ENCODE measurements around the gene DNAJC30. TPM values are rescaled to one million over a fixed set of nuclear protein-coding genes. Genes with fewer than 3 reads are reported as not detected.

DNAJC30 gene
- total and polyA plus RNA-seq, 2 experiments from 2014 or later: 2.8 to 5.6 TPM

GRCh38 chr7:73702665-73703064, 19.4 kb upstream of the DNAJC30 start:
- H3K27me3 Mint-ChIP-seq (ENCODE audit: insufficient read depth, low read depth, poor library complexity): peaks cover 23% of the 10 kb centered on the region
- ATAC-seq (no peak), DNase-seq (ENCODE audit: low spot score) (no peak)
- Histone ChIP-seq H4K20me1 (replicated peaks; ENCODE audit: insufficient read depth) (no peaks in the 10 kb centered on the region), H3K27ac (ENCODE audit: low read depth) (no peak overlapping the region), H3K36me3 (ENCODE audit: insufficient read depth) (peaks cover 7% of the 10 kb centered on the region), H3K79me2 (replicated peaks; ENCODE audit: insufficient read depth) (no peaks in the 10 kb centered on the region), H2AFZ (no peak overlapping the region), H3F3A (replicated peaks; ENCODE audit: low read depth) (0 out of 2 replicates have a peak, but pooled peaks cover 8% of the 10 kb centered on the region), H3K4me3 (no peak overlapping the region), H3K9me2 (ENCODE audit: insufficient read depth) (no peaks in the 10 kb centered on the region), H3K4me2 (no peak overlapping the region), H3K4me1 (ENCODE audit: insufficient read depth) (peaks cover 15% of the 10 kb centered on the region), H3K27me3 (ENCODE audit: insufficient read depth) (no peaks in the 10 kb centered on the region)
- peaks cover 33% of the 10 kb centered on the region for H3K4me1 Mint-ChIP-seq
- no peak overlapping the region for H3K27ac Mint-ChIP-seq
- no peak overlapping the region; the same call in 2 of the 3 replicates for H3K4me3 Mint-ChIP-seq
- H3K9me3 Mint-ChIP-seq: no peaks in the 10 kb centered on the region; the same call in 2 of the 3 replicates
- H3K36me3 Mint-ChIP-seq (ENCODE audit: low read depth): peaks cover 24% of the 10 kb centered on the region
- TF ChIP-seq, protein P1, sequence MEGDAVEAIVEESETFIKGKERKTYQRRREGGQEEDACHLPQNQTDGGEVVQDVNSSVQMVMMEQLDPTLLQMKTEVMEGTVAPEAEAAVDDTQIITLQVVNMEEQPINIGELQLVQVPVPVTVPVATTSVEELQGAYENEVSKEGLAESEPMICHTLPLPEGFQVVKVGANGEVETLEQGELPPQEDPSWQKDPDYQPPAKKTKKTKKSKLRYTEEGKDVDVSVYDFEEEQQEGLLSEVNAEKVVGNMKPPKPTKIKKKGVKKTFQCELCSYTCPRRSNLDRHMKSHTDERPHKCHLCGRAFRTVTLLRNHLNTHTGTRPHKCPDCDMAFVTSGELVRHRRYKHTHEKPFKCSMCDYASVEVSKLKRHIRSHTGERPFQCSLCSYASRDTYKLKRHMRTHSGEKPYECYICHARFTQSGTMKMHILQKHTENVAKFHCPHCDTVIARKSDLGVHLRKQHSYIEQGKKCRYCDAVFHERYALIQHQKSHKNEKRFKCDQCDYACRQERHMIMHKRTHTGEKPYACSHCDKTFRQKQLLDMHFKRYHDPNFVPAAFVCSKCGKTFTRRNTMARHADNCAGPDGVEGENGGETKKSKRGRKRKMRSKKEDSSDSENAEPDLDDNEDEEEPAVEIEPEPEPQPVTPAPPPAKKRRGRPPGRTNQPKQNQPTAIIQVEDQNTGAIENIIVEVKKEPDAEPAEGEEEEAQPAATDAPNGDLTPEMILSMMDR (conservative IDR thresholded peaks at IDR 0.05; ENCODE audit: low read depth in 2 of 2): no peak
- TF ChIP-seq STAT1 (IDR thresholded peaks at IDR 0.05; ENCODE audit: unreplicated experiment) (no peak), EZH2phosphoT487 (IDR thresholded peaks at IDR 0.05; ENCODE audit: unreplicated experiment) (no peak), POLR2AphosphoS5 (IDR thresholded peaks at IDR 0.05; ENCODE audit: low read depth) (no peak)
- TF ChIP-seq, protein P2, sequence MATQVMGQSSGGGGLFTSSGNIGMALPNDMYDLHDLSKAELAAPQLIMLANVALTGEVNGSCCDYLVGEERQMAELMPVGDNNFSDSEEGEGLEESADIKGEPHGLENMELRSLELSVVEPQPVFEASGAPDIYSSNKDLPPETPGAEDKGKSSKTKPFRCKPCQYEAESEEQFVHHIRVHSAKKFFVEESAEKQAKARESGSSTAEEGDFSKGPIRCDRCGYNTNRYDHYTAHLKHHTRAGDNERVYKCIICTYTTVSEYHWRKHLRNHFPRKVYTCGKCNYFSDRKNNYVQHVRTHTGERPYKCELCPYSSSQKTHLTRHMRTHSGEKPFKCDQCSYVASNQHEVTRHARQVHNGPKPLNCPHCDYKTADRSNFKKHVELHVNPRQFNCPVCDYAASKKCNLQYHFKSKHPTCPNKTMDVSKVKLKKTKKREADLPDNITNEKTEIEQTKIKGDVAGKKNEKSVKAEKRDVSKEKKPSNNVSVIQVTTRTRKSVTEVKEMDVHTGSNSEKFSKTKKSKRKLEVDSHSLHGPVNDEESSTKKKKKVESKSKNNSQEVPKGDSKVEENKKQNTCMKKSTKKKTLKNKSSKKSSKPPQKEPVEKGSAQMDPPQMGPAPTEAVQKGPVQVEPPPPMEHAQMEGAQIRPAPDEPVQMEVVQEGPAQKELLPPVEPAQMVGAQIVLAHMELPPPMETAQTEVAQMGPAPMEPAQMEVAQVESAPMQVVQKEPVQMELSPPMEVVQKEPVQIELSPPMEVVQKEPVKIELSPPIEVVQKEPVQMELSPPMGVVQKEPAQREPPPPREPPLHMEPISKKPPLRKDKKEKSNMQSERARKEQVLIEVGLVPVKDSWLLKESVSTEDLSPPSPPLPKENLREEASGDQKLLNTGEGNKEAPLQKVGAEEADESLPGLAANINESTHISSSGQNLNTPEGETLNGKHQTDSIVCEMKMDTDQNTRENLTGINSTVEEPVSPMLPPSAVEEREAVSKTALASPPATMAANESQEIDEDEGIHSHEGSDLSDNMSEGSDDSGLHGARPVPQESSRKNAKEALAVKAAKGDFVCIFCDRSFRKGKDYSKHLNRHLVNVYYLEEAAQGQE (IDR thresholded peaks at IDR 0.05; ENCODE audit: unreplicated experiment): no peak
- TF ChIP-seq, protein P3, sequence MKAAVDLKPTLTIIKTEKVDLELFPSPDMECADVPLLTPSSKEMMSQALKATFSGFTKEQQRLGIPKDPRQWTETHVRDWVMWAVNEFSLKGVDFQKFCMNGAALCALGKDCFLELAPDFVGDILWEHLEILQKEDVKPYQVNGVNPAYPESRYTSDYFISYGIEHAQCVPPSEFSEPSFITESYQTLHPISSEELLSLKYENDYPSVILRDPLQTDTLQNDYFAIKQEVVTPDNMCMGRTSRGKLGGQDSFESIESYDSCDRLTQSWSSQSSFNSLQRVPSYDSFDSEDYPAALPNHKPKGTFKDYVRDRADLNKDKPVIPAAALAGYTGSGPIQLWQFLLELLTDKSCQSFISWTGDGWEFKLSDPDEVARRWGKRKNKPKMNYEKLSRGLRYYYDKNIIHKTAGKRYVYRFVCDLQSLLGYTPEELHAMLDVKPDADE (IDR thresholded peaks at IDR 0.05): no peak

GRCh38 chr7:73702226-73702625, 19.0 kb upstream of the DNAJC30 start:
- H3K36me3 ChIP-seq (ENCODE audit: insufficient read depth): peaks cover 7% of the 10 kb centered on the region
- TF ChIP-seq, protein P1 (conservative IDR thresholded peaks at IDR 0.05; ENCODE audit: low read depth in 2 of 2): no peak
- TF ChIP-seq STAT1 (IDR thresholded peaks at IDR 0.05; ENCODE audit: unreplicated experiment): no peak
- H3K79me2 ChIP-seq (replicated peaks; ENCODE audit: insufficient read depth): no peaks in the 10 kb centered on the region
- H3K9me2 ChIP-seq (ENCODE audit: insufficient read depth): no peaks in the 10 kb centered on the region
- Mint-ChIP-seq H3K27me3 (ENCODE audit: insufficient read depth, low read depth, poor library complexity) (peaks cover 23% of the 10 kb centered on the region), H3K4me3 (no peak overlapping the region; the same call in 2 of the 3 replicates), H3K27ac (no peak overlapping the region), H3K9me3 (no peaks in the 10 kb centered on the region; the same call in 2 of the 3 replicates), H3K4me1 (peaks cover 33% of the 10 kb centered on the region), H3K36me3 (ENCODE audit: low read depth) (peaks cover 28% of the 10 kb centered on the region)
- no peaks in the 10 kb centered on the region for H4K20me1 ChIP-seq (replicated peaks; ENCODE audit: insufficient read depth)
- H3K4me1 ChIP-seq (ENCODE audit: insufficient read depth): peaks cover 15% of the 10 kb centered on the region
- no peak overlapping the region for H3K4me2 ChIP-seq
- no peak overlapping the region for H3K4me3 ChIP-seq
- ATAC-seq (no peak), DNase-seq (ENCODE audit: low spot score) (no peak)
- 0 out of 2 replicates have a peak, but pooled peaks cover 8% of the 10 kb centered on the region for H3F3A ChIP-seq (replicated peaks; ENCODE audit: low read depth)
- no peak overlapping the region for H3K27ac ChIP-seq (ENCODE audit: low read depth)
- H3K27me3 ChIP-seq (ENCODE audit: insufficient read depth): no peaks in the 10 kb centered on the region
- H2AFZ ChIP-seq: no peak overlapping the region
